Articular chondrocyte of knee joint (primary cell): Measurements from ENCODE around the gene PCDHB14. TPM values are rescaled to one million over a fixed set of nuclear protein-coding genes. Genes with fewer than 3 reads are reported as not detected.

ENCODE experiments used
- total RNA-seq: library from RNA; depleted of rRNA; stranded (reverse); fragments of >200 nt; gene quantifications from 2 replicates; pipeline ENCODE4 v1.2.3, GENCODE V29; 2012

PCDHB14 gene
- total RNA-seq, result 3.8 and 4.4 TPM in 2 replicates

DNA sequence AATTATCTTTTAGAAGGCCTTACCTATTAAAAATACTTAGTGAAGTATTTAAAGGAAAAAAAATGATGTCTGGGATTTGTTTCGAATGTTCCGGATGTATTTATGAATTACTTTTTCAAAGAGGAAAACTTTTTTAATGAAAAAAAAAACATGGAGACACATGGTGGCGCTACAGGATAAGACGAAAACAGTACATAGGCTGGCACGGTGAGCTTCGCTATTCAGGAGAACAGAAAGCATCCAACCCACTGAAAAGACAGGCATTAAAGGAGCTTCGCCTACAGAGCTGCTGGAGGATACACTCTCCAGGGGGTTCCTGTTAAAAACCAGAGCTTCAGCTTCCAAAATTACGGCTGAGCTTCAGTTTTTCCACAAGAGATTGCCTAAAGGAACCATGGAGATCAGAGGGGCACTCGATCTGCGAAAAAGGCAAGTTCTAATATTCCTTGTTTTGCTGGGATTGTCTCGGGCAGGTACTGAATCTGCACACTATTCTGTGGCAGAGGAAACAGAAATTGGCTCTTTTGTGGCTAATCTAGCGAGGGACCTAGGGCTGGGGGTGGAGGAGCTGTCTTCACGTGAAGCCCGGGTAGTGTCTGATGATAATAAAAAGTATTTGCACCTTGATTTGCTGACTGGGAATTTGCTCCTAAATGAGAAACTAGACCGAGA is at the start of gene PCDHB14:
Gene PCDHB14 (plus strand): TSS at position 232 of the 672 bp plus-strand sequence. CDS start 163 bp downstream, at position 395.

DNA sequence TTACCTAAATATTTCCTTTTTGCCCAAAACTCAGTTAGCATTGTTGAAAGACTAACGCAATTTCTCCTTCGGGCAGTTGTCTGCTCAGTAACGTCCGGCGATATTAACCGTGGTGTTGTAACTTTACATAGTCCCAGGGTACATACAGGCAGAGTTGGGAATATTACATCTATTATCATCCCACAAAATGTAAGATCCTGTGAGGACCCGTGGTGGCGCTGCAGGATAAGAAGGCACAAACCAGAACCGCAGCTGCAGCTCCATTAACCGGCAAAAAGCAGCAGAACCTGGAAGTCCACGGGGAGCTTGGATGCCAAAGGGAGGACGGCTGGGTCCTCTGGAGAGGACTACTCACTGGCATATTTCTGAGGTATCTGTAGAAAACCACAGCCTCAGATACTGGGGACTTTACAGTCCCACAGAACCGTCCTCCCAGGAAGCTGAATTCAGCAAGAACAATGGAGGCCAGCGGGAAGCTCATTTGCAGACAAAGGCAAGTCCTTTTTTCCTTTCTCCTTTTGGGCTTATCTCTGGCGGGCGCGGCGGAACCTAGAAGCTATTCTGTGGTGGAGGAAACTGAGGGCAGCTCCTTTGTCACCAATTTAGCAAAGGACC is 45.5 kb upstream of the PCDHB14 start, which contains the start of gene PCDHB8:
Gene PCDHB8 (plus strand): TSS at position 214 of the 615 bp plus-strand sequence. CDS start 245 bp downstream, at position 459.

DNA sequence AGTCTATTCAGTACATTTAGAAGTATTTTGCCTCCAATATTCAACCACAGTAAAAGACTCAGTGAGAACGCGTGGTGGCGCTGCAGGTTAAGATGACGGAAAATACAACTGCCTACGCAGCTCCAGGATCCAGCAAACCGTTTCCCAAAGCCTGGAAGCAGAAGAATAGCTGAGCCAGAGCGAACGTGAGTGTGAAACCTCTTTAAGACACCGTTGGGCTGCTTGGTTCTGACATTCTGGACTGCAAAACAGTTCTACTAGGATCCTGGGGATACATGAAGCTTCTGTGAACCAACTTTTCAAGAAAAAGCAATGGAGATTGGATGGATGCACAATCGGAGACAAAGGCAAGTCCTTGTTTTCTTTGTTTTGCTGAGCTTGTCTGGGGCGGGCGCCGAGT is 40.9 kb upstream of the PCDHB14 start, which contains the start of gene PCDHB16:
Gene PCDHB16 (plus strand): TSS at position 140 of the 400 bp plus-strand sequence. CDS start 173 bp downstream, at position 313.

DNA sequence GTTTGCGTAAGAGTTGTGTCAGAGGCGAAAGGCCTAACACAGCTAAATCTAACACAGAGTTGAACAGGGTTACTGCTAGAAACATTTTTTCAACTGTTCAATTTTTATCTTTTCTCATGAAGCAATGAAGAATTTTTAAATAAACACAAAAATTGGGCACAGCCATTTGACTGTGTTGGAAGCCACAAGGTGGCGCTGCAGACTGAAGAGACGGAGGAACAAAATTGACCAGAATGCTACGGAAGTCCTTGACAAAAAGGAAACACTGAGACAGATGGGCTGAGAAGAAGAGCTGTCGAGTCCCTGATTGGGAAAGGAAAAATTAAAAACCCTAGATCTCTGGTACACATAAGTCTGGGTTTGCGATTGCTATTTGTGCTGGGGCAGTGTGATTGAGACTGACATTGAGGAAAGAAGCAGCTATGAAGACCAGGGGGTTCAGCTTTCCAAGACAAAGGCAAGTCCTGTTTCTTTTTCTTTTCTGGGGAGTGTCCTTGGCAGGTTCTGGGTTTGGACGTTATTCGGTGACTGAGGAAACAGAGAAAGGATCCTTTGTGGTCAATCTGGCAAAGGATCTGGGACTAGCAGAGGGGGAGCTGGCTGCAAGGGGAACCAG is 36.1 kb upstream of the PCDHB14 start, which contains the start of gene PCDHB9:
Gene PCDHB9 (plus strand): TSS at position 265 of the 616 bp plus-strand sequence. CDS start 158 bp downstream, at position 423.

DNA sequence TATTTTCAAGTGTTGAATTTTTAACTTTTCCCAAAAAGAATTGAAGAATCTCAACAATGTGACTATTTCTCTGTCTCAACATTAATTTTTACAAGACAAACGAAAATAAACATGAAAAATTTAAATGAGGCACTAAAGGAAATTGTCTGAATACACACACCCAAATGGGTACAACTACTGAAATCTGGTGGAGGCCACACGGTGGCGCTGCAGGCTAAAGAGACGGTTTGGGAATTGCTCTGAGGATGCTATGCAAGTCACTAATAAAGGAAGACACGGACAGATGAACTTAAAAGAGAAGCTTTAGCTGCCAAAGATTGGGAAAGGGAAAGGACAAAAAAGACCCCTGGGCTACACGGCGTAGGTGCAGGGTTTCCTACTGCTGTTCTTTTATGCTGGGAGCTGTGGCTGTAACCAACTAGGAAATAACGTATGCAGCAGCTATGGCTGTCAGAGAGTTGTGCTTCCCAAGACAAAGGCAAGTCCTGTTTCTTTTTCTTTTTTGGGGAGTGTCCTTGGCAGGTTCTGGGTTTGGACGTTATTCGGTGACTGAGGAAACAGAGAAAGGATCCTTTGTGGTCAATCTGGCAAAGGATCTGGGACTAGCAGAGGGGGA is 30.9 kb upstream of the PCDHB14 start, which contains the start of gene PCDHB10:
Gene PCDHB10 (plus strand): TSS at position 244 of the 616 bp plus-strand sequence. CDS start 200 bp downstream, at position 444.

DNA sequence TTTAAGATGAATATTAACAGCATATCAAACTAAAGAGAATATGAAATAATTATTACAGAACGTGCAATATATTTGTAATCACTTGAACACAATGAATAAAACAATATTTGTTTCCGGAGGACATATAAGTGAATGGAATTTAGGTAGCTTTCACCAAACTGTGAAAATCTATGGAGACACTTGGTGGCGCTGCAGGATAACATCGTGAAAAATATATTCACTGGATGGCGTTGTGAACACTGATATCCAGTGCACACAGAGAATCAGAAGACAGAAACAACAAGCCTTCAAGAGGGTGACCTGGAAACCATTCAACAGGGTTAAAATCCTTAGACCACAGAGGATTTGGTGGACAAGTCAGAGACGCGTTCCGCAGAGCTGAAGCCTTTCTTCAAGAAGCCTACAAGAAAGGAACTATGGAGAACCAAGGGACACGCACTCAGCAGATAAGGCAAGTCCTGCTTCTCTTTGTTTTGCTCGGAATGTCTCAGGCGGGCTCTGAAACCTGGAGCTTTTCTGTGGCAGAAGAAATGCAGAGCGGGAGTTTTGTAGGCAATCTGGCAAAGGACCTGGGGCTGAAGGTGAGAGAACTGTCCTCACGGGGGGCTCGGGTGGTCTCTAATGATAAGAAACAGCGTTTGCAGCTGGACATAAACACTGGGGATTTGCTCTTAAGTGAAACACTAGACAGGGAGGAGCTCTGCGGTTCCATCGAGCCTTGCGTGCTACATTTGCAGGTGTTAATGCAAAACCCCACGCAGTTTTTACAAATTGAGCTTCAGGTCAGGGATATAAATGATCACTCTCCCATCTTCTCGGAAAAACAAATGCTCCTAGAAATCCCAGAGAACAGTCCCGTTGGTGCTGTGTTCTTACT is 23.5 kb upstream of the PCDHB14 start, which contains the start of gene PCDHB11:
Gene PCDHB11 (plus strand): TSS at position 269 of the 877 bp plus-strand sequence. CDS start 148 bp downstream, at position 417.

DNA sequence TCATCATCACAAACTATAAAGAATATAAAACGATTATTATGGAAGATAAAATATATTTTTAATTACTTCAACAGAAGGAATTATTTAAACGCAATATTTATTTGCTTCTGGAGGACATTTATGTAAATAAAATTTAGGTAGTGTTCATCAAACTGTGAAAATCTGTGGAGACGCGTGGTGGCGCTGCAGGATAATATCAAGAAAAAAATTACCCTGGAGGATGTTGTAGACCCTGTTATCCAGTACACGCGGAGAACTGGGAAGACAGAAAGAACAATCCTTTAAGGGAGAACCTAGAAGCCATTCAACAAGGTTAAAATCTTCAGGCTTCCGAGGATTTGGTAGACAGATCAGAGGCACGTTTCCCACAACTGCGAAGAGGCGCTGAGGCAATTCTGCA is 14.7 kb upstream of the PCDHB14 start, which contains the start of gene PCDHB12:
Gene PCDHB12 (plus strand): TSS at position 242 of the 400 bp plus-strand sequence. CDS start 189 bp downstream, outside the sequence.

DNA sequence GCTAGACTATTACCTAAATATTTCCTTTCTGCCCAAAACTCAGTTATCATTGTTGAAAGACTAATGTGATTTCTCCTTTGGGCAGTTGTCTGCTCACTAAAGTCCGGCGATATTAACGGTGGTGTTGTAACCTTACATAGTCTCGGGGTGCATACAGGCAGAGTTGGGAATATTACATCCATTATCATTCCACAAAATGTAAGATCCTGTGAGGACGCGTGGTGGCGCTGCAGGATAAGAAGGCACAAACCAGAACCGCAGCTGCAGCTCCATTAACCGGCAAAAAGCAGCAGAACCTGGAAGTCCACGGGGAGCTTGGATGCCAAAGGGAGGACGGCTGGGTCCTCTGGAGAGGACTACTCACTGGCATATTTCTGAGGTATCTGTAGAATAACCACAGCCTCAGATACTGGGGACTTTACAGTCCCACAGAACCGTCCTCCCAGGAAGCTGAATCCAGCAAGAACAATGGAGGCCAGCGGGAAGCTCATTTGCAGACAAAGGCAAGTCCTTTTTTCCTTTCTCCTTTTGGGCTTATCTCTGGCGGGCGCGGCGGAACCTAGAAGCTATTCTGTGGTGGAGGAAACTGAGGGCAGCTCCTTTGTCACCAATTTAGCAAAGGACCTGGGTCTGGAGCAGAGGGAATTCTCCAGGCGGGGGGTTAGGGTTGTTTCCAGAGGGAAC is 9.3 kb upstream of the PCDHB14 start, which contains the start of gene PCDHB13:
Gene PCDHB13 (plus strand): TSS at position 264 of the 684 bp plus-strand sequence. CDS start 205 bp downstream, at position 469.

DNA sequence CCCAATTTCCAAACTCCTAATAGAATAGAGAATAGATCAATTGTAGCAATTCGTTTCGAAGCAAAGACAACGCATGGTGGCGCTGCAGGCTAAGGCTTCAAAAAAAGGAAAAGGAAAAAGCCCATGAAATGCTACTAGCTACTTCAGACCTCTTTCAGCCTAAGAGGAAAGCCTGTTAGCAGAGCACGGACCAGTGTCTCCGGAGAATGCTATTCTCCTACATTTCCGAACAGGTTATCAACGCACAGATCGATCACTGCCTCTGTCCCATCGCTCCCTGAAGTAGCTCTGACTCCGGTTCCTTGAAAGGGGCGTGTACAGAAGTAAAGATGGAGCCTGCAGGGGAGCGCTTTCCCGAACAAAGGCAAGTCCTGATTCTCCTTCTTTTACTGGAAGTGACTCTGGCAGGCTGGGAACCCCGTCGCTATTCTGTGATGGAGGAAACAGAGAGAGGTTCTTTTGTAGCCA is 22.1 kb downstream of the PCDHB14 start, which contains the start of gene PCDHB15:
Gene PCDHB15 (plus strand): TSS at position 146 of the 468 bp plus-strand sequence. CDS start 184 bp downstream, at position 330.

Other genes starting within 250 kb of the PCDHB14 start
- gene PCDHB1, start 172.0 kb upstream of the PCDHB14 start, total RNA-seq, result under 0.01 TPM in 1 of 2 replicates, not detected in the other
- gene PCDHB2, start 128.7 kb upstream of the PCDHB14 start, total RNA-seq, result 3.9 and 4.2 TPM in 2 replicates
- gene PCDHB3, start 122.9 kb upstream of the PCDHB14 start, total RNA-seq, result 0.97 and 1.0 TPM in 2 replicates
- 1.8 and 2.1 TPM in 2 replicates for gene PCDHB4, start 101.5 kb upstream of the PCDHB14 start, total RNA-seq
- gene PCDHB5, start 88.1 kb upstream of the PCDHB14 start, total RNA-seq, result 2.9 and 3.6 TPM in 2 replicates
- 0.65 and 0.97 TPM in 2 replicates for gene PCDHB6, start 73.3 kb upstream of the PCDHB14 start, total RNA-seq
- gene PCDHB7, start 50.7 kb upstream of the PCDHB14 start, total RNA-seq, result 2.0 and 2.5 TPM in 2 replicates
- 0.52 and 1.1 TPM in 2 replicates for gene PCDHB8, start 45.6 kb upstream of the PCDHB14 start, total RNA-seq
- 3.1 and 4.4 TPM in 2 replicates for gene PCDHB16, start 41.0 kb upstream of the PCDHB14 start, total RNA-seq
- gene PCDHB9, start 36.2 kb upstream of the PCDHB14 start, total RNA-seq, result 0.91 and 2.3 TPM in 2 replicates
- 2.2 and 2.5 TPM in 2 replicates for gene PCDHB10, start 31.0 kb upstream of the PCDHB14 start, total RNA-seq
- 1.4 and 1.7 TPM in 2 replicates for gene PCDHB11, start 23.7 kb upstream of the PCDHB14 start, total RNA-seq
- gene PCDHB12, start 14.6 kb upstream of the PCDHB14 start, total RNA-seq, result 1.0 and 1.3 TPM in 2 replicates
- 2.7 and 4.0 TPM in 2 replicates for gene PCDHB13, start 9.4 kb upstream of the PCDHB14 start, total RNA-seq
- gene PCDHB15, start 22.1 kb downstream of the PCDHB14 start, total RNA-seq, result 1.7 and 1.9 TPM in 2 replicates
- 0.32 and 0.39 TPM in 2 replicates for gene SLC25A2, start 80.7 kb downstream of the PCDHB14 start, total RNA-seq
- gene TAF7, start 97.4 kb downstream of the PCDHB14 start, total RNA-seq, result 61.7 and 84.2 TPM in 2 replicates
- 1.4 and 1.9 TPM in 2 replicates for gene PCDHGA1, start 107.2 kb downstream of the PCDHB14 start, total RNA-seq
- gene PCDHGA2, start 115.4 kb downstream of the PCDHB14 start, total RNA-seq, result 4.7 and 4.9 TPM in 2 replicates
- 3.7 and 6.2 TPM in 2 replicates for gene PCDHGA3, start 120.5 kb downstream of the PCDHB14 start, total RNA-seq
- gene PCDHGB1, start 126.8 kb downstream of the PCDHB14 start, total RNA-seq, result 4.1 and 6.1 TPM in 2 replicates
- gene PCDHGA4, start 131.7 kb downstream of the PCDHB14 start, total RNA-seq, result 6.7 and 8.9 TPM in 2 replicates
- 6.5 and 6.8 TPM in 2 replicates for gene PCDHGB2, start 136.7 kb downstream of the PCDHB14 start, total RNA-seq
- gene PCDHGA5, start 140.8 kb downstream of the PCDHB14 start, total RNA-seq, result 5.6 and 6.5 TPM in 2 replicates
- 8.4 and 8.6 TPM in 2 replicates for gene PCDHGB3, start 146.9 kb downstream of the PCDHB14 start, total RNA-seq
- 7.8 and 10.4 TPM in 2 replicates for gene PCDHGA6, start 150.5 kb downstream of the PCDHB14 start, total RNA-seq
- 9.0 and 10.6 TPM in 2 replicates for gene PCDHGA7, start 159.4 kb downstream of the PCDHB14 start, total RNA-seq
- 24.4 and 26.2 TPM in 2 replicates for gene PCDHGB4, start 164.4 kb downstream of the PCDHB14 start, total RNA-seq
- 5.6 and 5.7 TPM in 2 replicates for gene PCDHGA8, start 169.3 kb downstream of the PCDHB14 start, total RNA-seq
- 27.7 and 35.0 TPM in 2 replicates for gene PCDHGB5, start 174.6 kb downstream of the PCDHB14 start, total RNA-seq
- gene PCDHGA9, start 179.4 kb downstream of the PCDHB14 start, total RNA-seq, result 10.1 and 11.1 TPM in 2 replicates
- 7.9 and 9.5 TPM in 2 replicates for gene PCDHGB6, start 184.7 kb downstream of the PCDHB14 start, total RNA-seq
- 15.3 and 17.9 TPM in 2 replicates for gene PCDHGA10, start 189.6 kb downstream of the PCDHB14 start, total RNA-seq
- 25.6 and 26.2 TPM in 2 replicates for gene PCDHGB7, start 194.3 kb downstream of the PCDHB14 start, total RNA-seq
- 20.1 and 24.1 TPM in 2 replicates for gene PCDHGA11, start 197.7 kb downstream of the PCDHB14 start, total RNA-seq
- 25.1 and 30.2 TPM in 2 replicates for gene PCDHGA12, start 207.2 kb downstream of the PCDHB14 start, total RNA-seq